NCI-H748 treated with DMSO at 0.1 percent for 48 hours (cell line): ENCODE data around the gene TNRC6C.
"Not testable (repeated sequence)": the region's sequence is repeated elsewhere in the genome, so short reads cannot be mapped to it uniquely, and the experiment has no call there.

Experiments
- DNase-seq: peaks from one replicate; lab custom pipeline; 2025; lab: John Stamatoyannopoulos, UW

The TNRC6C gene

DNA sequence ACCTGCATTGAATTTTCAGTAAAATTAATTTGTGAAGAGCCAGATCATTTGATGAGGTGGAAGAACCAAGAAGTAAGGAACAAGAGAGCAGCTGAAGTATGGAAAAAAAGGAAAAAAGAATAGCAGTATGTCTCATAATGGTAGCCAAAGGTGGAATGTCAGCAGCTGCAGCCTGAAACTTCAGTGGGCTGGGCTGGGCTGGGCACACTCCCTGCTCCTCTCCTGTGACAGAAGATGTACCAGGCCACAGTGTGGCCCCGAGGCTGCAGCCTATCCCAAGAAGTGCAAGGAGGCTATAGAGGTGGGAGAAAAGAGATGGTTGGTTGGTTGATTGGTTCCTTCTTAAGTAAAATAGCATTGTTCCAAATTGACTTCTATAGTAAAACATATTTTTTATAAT lies 84.5 kb downstream of the TNRC6C start:
- no peak for DNase-seq

GRCh38 chr17:78044280-78044835 lies 85.9 kb downstream of the TNRC6C start:
- DNase-seq, result no peak

- no peak for DNase-seq
These were observed 86.8 kb downstream of the TNRC6C start for GRCh38 chr17:78045316-78045715.

DNA sequence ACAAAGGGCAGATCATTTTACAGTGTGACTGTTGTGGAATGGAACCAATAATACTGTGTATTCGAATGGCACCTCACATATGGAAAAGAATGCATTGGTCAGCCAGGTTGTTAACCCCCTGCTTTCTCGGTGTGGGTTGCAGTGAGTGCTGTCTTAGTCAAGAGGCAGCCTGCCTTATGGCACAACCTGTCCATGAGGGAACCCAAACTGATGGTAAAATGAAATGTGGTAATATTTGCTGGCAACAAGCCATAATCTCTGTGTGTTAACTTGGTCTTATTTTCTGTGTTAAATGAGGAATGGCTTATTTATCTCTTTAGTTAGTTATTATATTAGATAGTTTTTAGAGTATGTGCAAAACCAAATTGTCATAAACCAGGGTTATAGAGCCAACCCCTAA lies 88.4 kb downstream of the TNRC6C start:
- DNase-seq, result no peak

- no peak for DNase-seq
These were observed 90.1 kb downstream of the TNRC6C start for GRCh38 chr17:78048346-78049292.

DNA sequence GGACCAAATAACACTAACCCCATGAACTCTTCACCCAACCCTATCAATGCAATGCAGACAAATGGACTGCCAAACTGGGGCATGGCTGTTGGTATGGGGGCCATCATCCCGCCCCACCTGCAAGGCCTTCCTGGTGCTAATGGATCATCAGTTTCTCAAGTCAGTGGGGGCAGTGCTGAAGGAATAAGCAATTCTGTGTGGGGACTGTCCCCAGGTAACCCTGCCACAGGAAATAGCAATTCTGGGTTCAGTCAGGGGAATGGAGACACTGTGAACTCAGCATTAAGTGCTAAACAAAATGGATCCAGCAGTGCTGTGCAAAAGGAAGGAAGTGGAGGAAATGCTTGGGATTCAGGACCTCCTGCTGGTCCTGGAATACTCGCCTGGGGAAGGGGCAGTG lies 91.1 kb downstream of the TNRC6C start:
- DNase-seq, result no peak

- no peak for DNase-seq
These were observed 92.9 kb downstream of the TNRC6C start for GRCh38 chr17:78051186-78051972.

GRCh38 chr17:78053777-78054468 lies 95.4 kb downstream of the TNRC6C start:
- no peak for DNase-seq

- no peak for DNase-seq
These were observed 98.7 kb downstream of the TNRC6C start for GRCh38 chr17:78057113-78057740.

DNA sequence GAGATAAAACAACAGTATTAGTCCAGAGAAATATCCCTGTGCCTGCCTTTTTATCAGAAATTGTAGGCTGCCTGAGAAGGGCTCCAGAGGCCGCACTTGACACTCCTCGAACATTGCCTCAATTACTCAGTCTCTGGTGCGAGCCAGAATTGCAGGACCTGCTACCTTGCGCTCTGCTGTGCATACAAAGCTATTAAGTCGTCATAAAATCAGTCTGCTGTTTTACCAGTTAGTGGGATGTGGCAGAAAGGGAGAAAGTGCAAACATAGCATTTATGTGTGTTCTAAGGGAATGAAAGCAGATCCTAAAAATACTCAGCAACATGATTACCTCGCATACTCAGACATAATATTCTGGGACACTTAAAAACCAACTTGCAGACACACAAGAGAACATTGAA lies 99.5 kb downstream of the TNRC6C start:
- DNase-seq, result no peak

DNA sequence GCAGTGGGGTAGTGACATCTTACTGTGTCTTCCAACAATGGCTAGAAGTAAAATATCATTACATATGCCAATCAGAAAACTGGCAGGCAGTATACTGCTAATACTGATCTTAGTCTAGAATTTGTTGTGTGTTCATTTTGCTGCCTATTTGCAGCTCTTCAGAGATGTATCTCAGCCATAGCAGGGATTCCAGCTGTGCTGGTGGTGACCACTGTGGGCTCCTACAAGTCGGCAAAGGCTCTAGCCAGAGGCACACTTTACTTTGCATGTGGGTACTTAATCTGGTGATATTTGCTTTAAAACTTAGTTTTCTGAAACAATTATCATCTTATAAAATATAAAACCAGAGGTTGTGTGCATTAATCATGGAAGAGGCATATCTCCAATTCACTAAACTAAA lies 100.1 kb downstream of the TNRC6C start:
- DNase-seq, result no peak

GRCh38 chr17:78062596-78062995 lies 104.1 kb downstream of the TNRC6C start:
- DNase-seq, result no peak

DNA sequence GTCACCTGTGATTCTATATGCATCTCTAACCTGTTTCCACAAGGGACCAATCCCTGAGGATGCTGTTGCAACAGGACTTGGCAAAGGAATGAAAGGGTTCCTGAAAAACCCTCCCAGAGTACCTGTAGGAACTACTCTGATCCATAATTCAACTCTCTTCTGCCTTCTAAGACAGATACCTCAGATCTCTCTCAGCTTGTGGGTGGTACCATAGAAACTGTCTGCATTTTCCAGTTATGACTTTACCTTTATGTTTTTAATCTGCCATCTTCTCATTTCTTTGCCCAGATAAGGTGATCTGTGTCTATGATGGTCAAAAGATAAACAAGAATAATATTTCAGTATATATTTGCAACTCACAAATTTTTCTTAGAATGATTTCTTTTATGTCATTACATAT lies 105.0 kb downstream of the TNRC6C start:
- no peak for DNase-seq

GRCh38 chr17:78064708-78065107 lies 106.2 kb downstream of the TNRC6C start:
- DNase-seq, result no peak

- DNase-seq, result not testable (repeated sequence)
These were observed 108.5 kb downstream of the TNRC6C start for GRCh38 chr17:78066976-78067375.

GRCh38 chr17:78069695-78070094 lies 111.2 kb downstream of the TNRC6C start:
- DNase-seq, result no peak

DNA sequence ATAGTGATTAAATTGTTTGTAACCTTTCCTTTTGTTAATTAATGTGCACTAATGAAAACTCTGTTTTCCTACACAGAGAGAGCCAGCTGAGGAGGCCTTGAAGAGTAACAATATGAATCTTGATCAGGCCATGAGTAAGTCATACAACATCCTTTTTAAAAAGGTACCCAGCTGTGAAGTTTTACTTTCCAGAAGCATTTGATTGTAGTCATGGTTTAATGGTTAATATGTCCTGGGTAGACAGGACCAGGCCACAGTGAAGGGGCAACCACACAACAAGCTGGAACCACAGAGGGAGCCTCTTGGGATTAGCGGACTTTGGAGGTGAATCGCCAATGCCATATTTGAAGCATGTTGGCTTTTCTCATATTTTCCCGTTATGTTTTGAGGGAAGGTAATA lies 114.5 kb downstream of the TNRC6C start:
- DNase-seq, result no peak

- no peak for DNase-seq
These were observed 116.5 kb downstream of the TNRC6C start for GRCh38 chr17:78075011-78075410.

GRCh38 chr17:78075545-78075944 lies 117.0 kb downstream of the TNRC6C start:
- DNase-seq, result no peak

DNA sequence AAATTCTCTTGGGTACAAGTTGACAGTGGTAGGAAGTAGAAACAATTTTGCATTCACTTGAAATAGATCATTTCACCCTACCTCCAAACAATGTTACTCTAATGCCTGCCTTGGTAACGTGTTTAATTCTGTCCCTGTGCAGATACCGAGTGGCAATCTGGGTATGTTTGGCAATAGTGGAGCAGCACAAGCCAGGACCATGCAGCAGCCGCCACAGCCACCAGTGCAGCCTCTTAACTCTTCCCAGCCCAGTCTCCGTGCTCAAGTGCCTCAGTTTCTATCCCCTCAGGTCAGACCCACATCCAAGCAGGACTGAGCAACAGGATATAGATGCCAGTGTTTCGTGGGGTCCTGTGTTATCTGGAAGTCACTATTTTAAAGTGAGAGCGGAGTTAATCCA lies 120.8 kb downstream of the TNRC6C start:
- no peak for DNase-seq

DNA sequence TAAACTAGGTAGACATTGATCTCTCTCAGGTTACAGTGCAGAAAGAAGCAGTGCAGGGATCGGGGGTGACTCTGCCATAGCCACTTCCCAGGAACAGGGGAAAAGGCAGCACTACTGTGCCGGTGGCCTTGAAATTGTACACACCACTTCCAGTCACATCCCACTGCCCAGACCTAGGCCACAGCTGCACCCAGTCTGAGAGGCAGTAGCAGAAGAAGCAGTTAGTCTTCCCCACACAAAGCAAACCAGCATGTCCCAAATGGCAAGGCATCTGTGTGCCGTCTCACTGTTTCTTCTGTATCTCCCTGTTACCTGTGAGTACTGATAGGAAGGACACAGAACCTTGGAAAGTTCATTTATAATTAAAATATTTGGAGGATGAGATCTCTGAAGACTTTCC lies 123.0 kb downstream of the TNRC6C start:
- DNase-seq, result no peak
